Keratinocyte (primary cell): ENCODE data around the gene CIAO1. TPM values are rescaled to one million over a fixed set of nuclear protein-coding genes. Genes with fewer than 3 reads are reported as not detected.

Experiments used
- DNase-seq: peaks from one replicate; pipeline ENCODE4 v3.0.0-alpha.2; 2011; ENCODE audit warnings: low read depth, missing footprints, low spot score
- FAIRE-seq: peaks from 2 replicates; lab custom pipeline; 2011; peaks lifted over from hg19 to GRCh38; lab: Jason Lieb, UNC
- H2AFZ ChIP-seq: 2 replicates; pipeline ENCODE4 v1.6.0; 2012; ENCODE audit warnings: low read length, control low read depth, inconsistent platforms; ENCODE audit not compliant: control insufficient read depth
- H3K27ac ChIP-seq: 2 replicates; pipeline ENCODE4 v1.5.1; 2011; ENCODE audit warnings: low read length; ENCODE audit not compliant: control insufficient read depth, insufficient read depth
- H3K27me3 ChIP-seq: 3 replicates; pipeline ENCODE4 v1.6.0; 2011; ENCODE audit warnings: low read length; ENCODE audit not compliant: control insufficient read depth, insufficient read depth; ENCODE audit errors: extremely low read depth
- H3K36me3 ChIP-seq, 2 experiments: 2 replicates in 1 of 2; 3 replicates in 1 of 2; pipeline ENCODE4 v1.5.1; 2011; ENCODE audit warnings: low read length in 2 of 2, mild to moderate bottlenecking in 1 of 2; ENCODE audit not compliant: control insufficient read depth in 2 of 2, insufficient read depth in 2 of 2; ENCODE audit errors: extremely low read depth in 1 of 2
- H3K4me1 ChIP-seq: 3 replicates; pipeline ENCODE4 v1.5.1; 2011; ENCODE audit warnings: low read length; ENCODE audit not compliant: control insufficient read depth, insufficient read depth; ENCODE audit errors: extremely low read depth
- H3K4me2 ChIP-seq: 3 replicates; pipeline ENCODE4 v1.6.0; 2011; ENCODE audit warnings: low read depth, low read length; ENCODE audit not compliant: control insufficient read depth, insufficient read depth; ENCODE audit errors: extremely low read depth
- H3K4me3 ChIP-seq, 3 experiments: fragments of 200-600 bp in 1 of 3; sonication (generic) in 1 of 3; 2 replicates in 2 of 3; 3 replicates in 1 of 3; pipeline ENCODE4 v1.5.1; 2011 to 2016; ENCODE audit warnings: low read length in 3 of 3, mild to moderate bottlenecking in 3 of 3, control low read depth in 2 of 3, inconsistent platforms in 1 of 3, low read depth in 1 of 3, mixed read lengths in 1 of 3, mixed run types in 1 of 3, moderate library complexity in 1 of 3; ENCODE audit not compliant: control insufficient read depth in 2 of 3, insufficient read depth in 2 of 3; ENCODE audit errors: extremely low read depth in 1 of 3
- H3K79me2 ChIP-seq: 2 replicates; pipeline ENCODE4 v1.6.0; 2012; ENCODE audit warnings: low read length; ENCODE audit not compliant: control insufficient read depth, insufficient read depth
- H3K9ac ChIP-seq: 3 replicates; pipeline ENCODE4 v1.6.0; 2011; ENCODE audit warnings: low read length; ENCODE audit not compliant: control insufficient read depth, insufficient read depth; ENCODE audit errors: extremely low read depth
- H3K9me1 ChIP-seq: 3 replicates; pipeline ENCODE4 v1.6.0; 2011; ENCODE audit warnings: low read length; ENCODE audit not compliant: control insufficient read depth, insufficient read depth; ENCODE audit errors: extremely low read depth
- H3K9me3 ChIP-seq: 2 replicates; pipeline ENCODE4 v1.5.1; 2012; ENCODE audit warnings: low read depth, low read length; ENCODE audit not compliant: control insufficient read depth
- H4K20me1 ChIP-seq: 3 replicates; pipeline ENCODE4 v1.6.0; 2011; ENCODE audit warnings: low read length; ENCODE audit not compliant: control insufficient read depth, insufficient read depth; ENCODE audit errors: extremely low read depth
- CTCF ChIP-seq, 3 experiments: IDR thresholded peaks in 1 of 3; conservative IDR thresholded peaks in 1 of 3; optimal IDR thresholded peaks in 1 of 3; 2 replicates in 2 of 3; 3 replicates in 1 of 3; pipeline versions ENCODE3 to v1.5.1; 2011; ENCODE audit warnings: low read length in 3 of 3, mild to moderate bottlenecking in 3 of 3, moderate library complexity in 2 of 3, control low read depth in 1 of 3, inconsistent platforms in 1 of 3; ENCODE audit not compliant: insufficient read depth in 2 of 3; ENCODE audit errors: extremely low read depth in 1 of 3
- EZH2 ChIP-seq: IDR thresholded peaks from one replicate; pipeline ENCODE4 v1.6.1; 2012; ENCODE audit warnings: inconsistent platforms, mild to moderate bottlenecking, low read length, moderate library complexity
- dilution Hi-C: fragments of 300-500 bp; cut with MboI; formaldehyde crosslinking; loops from one replicate; pipeline ENCODE4 v1.7.0; 2020; ENCODE audit warnings: low sequenced_read_pairs; ENCODE audit not compliant: extremely low pct_ligation_motif_present
- polyA plus RNA-seq, 5 experiments: library from polyadenylated mRNA; depleted of rRNA in 3 of 5; stranded (reverse) in 3 of 5; stranded (forward) in 1 of 5; unstranded in 1 of 5; fragments of >200 nt; gene quantifications; 1 replicate in 1 of 5; 2 replicates in 3 of 5; 3 replicates in 1 of 5; pipeline versions ENCODE4 v1.2.1 to v1.2.3, GENCODE V29; 2011 to 2012; ENCODE audit warnings: missing spikeins in 2 of 5, low read depth in 1 of 5, low replicate concordance in 1 of 5

CIAO1 gene
- polyA plus RNA-seq, 1 donor (not counting 4 experiments of a cell fraction or from before 2014, with no cell fraction given), result 67.4 TPM

DNA sequence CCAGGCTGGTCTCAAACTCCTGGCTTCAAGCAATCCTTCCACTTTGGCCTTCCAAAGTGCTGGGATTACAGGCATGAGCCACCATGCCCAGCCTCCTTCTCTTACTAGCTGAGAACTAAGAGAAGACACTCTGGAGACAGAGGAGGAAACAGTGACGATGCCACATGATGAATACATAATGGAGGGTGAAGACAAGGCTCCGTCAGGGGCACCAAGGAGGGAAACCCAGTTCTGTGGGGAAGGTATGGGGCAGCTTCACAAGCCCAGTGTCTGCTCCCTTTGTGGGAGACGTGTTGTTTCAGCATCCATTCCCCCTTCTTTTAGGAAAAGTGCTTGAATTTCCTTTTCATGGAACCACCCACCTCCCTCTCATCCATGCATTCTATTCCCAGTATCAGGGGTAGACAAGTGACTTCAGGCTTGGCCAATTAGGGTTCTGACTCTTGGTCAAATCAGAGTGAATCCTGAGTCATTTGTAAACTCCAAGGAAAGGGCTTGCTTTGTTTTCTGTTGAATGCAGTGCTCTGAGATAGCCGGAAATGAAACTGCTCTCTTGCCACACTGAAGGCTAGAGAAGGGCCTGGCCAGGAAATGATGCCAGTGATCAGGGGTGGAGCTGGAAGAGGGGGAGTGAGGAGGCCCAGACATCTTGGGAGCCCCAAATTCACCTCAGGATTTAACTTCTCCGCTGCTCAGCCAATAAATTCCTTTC, 24.0 kb upstream of the CIAO1 start:
- Histone ChIP-seq H3K27me3 (no peaks in the 10 kb centered on the region), H3K4me1 (peaks cover 28% of the 10 kb centered on the region), H3K4me3 (no peak overlapping the region), H3K79me2 (no peaks in the 10 kb centered on the region), H3K4me2 (peak overlapping the region; percentile 24), H3K9ac (no peak overlapping the region), H3K9me3 (no peaks in the 10 kb centered on the region), H4K20me1 (no peaks in the 10 kb centered on the region), H3K9me1 (peaks cover 2% of the 10 kb centered on the region), H3K36me3 (no peaks in the 10 kb centered on the region), H2AFZ (peak overlapping the region; percentile 34), H3K27ac (peak overlapping the region; percentile 72)
- DNase-seq (no peak), FAIRE-seq (peak; percentile 36)
- TF ChIP-seq EZH2, result no peak
- dilution Hi-C loops, result no loop called here

GRCh38 chr2:96243843-96244242, 22.2 kb upstream of the CIAO1 start:
- Histone ChIP-seq H3K4me2 (no peak overlapping the region), H2AFZ (no peak overlapping the region), H3K36me3 (no peaks in the 10 kb centered on the region), H4K20me1 (no peaks in the 10 kb centered on the region), H3K27ac (no peak overlapping the region), H3K9me1 (peaks cover 2% of the 10 kb centered on the region), H3K9me3 (no peaks in the 10 kb centered on the region), H3K4me1 (peaks cover 28% of the 10 kb centered on the region), H3K27me3 (no peaks in the 10 kb centered on the region), H3K4me3 (no peak overlapping the region), H3K79me2 (no peaks in the 10 kb centered on the region), H3K9ac (no peak overlapping the region)
- dilution Hi-C loops, result no loop called here
- TF ChIP-seq CTCF (optimal IDR thresholded peaks at IDR 0.05 in 1 of 3, IDR thresholded peaks at IDR 0.05 in 1 of 3, conservative IDR thresholded peaks at IDR 0.05 in 1 of 3; ENCODE audit: extremely low read depth in 1 of 3, insufficient read depth in 2 of 3, low read length in 3 of 3), result no peak
- DNase-seq, result no peak
- FAIRE-seq, result no peak
